ENCODE results near the gene IRF2BPL. TPM values are rescaled to one million over a fixed set of nuclear protein-coding genes. Genes with fewer than 3 reads are reported as not detected.

Gene IRF2BPL
- total RNA-seq, 1 experiment from 2014 or later, result 56.7 TPM

DNA sequence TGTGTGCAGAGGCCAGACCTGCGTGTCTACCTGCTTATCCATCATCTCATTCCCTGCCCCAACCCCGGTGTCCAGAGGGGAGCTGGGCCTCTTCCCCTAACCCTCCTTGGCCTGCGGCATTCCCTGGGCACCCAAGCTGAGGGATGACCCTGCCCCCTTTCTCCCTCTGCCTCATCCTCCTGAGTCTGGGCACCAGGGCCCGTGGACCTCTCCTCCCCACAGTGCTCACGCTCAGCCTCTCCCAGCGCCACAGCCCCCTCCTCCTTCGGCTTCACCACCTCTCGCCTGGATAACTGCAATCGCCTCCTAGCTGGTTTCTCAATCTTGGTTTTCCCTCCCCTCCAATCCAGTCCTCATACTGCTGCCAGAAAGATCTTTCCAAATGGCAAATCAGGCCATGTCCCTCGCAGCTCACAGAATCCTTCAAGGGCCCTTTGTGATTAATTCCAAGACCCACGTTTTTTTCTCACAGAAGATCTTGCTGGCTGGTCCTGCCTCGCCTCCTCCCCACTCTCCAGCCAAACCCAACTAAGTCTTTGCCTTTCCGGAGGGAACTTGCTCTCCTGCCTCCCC, 16.2 kb downstream of the IRF2BPL start:
- no peak for DNase-seq (ENCODE audit: low read depth)

GRCh38 chr14:77011245-77011644, 17.3 kb downstream of the IRF2BPL start:
- DNase-seq (ENCODE audit: low read depth), result no peak

DNA sequence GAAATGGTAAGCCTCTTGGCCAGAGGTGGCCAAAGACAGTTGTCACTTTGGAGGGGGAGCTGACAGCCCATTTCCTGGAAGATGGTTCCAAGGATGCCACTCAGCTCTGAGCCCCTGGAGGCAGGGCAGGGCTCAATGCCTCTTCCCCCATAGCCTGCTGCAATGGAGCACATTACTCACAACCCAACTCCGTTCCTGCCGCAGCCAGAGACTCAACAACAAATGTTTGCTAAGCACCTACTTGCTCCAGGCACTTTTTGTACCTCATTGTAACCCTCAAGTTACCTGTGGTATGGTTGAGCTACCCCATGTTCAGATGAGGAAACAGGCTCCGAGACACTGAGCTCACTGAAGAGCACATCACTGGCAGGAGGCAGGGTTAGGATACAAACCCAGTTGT, 19.5 kb downstream of the IRF2BPL start:
- no peak for DNase-seq (ENCODE audit: low read depth)

DNA sequence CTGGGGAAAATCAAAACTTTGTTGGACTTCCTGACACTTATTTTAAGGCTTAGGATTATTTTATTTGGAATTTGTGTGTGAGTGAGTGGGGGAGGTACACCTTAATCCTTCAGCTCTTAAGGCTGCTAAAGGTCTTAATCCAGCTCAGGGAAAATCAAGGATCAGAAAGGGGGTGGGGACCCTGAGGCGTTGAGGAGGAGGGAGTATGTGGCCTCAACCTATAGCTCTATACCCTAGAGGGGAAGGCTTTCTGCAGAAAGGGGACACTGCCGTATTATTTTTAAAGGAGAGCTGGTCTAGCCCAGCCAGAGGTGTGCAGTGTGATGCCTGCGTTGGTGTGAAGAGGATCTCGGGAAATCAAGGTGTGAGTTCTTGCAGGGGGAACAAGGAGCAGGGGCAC, 20.0 kb downstream of the IRF2BPL start:
- DNase-seq (ENCODE audit: low read depth), result no peak

GRCh38 chr14:77007975-77008421, 20.5 kb downstream of the IRF2BPL start:
- no peak for DNase-seq (ENCODE audit: low read depth)

GRCh38 chr14:77007183-77007974, 21.1 kb downstream of the IRF2BPL start:
- DNase-seq (ENCODE audit: low read depth), result no peak

- no peak for DNase-seq (ENCODE audit: low read depth)
These were observed 22.4 kb downstream of the IRF2BPL start for GRCh38 chr14:77006132-77006531.

- no peak for DNase-seq (ENCODE audit: low read depth)
These were observed 22.9 kb downstream of the IRF2BPL start for GRCh38 chr14:77005559-77005958.

DNA sequence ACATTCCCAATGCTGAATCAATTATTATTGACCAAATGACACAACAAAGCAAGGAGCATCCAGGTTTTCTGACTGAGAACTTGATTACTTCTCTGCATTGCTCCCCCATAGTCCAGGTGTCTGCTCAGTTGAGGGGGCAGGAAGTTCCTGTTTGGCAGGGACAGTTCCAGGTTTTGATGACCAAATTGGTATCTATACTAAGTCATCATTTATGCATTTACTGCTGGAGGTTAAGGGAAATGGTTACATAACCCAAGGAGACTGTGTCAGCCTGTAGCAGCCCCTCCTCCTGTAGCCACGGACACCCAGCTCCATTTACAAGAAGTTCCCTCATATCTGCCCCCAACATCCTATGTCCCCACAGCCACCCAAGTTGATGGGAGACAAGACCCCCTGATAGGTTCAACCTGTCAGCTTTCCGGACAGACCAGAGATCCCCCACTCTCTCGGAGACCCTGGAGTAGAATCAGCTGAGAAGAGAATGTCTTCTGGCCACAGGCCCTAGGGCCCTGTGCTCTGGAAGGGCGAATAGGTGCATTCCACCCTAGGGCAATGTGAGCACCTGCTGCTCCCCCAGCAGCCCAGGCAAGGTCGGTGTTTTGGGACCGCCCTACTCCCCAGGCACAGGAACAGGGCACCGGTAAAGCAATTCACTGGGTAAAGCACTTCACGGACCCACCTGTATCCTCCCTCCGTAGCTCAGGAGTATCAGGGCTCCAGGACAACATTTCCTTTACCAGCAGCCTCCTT, 23.6 kb downstream of the IRF2BPL start:
- DNase-seq (ENCODE audit: low read depth), result no peak

DNA sequence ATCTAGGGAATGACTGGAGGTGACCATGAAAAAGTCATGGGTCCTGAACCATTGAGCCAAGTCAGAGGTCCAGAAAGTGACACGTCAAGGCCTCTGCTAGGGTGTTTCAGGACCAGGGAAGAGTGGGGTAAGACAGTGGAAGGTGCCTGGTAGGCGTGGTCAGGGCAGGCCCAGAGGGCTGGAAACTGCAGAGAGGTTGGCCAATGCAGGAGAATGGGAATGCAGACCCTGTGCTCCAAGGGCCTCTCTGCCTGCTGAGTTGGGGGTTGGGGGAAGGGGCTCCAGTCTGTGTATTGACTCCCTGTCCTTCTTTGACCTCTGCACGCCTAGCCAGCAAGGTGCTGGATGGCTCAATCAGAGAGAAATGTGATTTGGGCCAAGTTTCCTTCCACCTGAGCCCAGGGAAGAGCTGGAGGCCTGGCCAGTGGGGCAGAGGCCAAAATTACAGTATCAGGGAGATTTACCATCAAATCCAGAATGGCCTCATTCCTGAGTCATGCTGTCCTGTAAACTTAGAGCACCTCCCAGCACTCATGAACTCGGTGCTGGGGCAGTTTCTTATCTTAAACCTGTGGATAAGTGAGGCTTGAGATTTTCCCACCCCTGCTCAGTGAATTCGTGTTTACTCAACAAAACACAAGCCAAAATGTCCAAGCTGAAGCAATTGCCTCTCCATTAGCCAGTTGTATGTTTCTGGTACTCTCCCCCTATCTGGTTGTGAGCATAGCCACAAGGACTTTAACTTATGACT, 24.4 kb downstream of the IRF2BPL start:
- DNase-seq (ENCODE audit: low read depth), result no peak

DNA sequence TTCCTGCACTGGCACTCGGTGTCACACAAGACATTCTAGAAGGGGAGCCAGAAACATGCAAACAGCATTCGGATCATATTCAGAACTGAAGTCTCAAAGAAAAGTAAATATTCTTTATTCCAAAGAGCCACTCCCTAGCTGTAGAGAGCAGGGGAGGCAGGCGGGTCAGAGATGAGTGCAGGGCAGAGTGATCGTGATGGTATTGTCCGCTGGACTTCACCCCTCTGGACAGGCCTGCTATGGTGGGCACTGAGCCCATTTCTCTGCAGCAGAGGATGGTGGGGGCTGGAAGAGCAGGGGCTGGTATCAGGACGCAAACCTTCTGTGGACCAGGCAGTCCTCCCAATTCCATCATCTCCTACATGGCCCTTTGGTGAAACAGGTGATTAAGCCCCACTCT, 25.6 kb downstream of the IRF2BPL start:
- no peak for DNase-seq (ENCODE audit: low read depth)

GRCh38 chr14:77002335-77002734, 26.2 kb downstream of the IRF2BPL start:
- DNase-seq (ENCODE audit: low read depth), result no peak

DNA sequence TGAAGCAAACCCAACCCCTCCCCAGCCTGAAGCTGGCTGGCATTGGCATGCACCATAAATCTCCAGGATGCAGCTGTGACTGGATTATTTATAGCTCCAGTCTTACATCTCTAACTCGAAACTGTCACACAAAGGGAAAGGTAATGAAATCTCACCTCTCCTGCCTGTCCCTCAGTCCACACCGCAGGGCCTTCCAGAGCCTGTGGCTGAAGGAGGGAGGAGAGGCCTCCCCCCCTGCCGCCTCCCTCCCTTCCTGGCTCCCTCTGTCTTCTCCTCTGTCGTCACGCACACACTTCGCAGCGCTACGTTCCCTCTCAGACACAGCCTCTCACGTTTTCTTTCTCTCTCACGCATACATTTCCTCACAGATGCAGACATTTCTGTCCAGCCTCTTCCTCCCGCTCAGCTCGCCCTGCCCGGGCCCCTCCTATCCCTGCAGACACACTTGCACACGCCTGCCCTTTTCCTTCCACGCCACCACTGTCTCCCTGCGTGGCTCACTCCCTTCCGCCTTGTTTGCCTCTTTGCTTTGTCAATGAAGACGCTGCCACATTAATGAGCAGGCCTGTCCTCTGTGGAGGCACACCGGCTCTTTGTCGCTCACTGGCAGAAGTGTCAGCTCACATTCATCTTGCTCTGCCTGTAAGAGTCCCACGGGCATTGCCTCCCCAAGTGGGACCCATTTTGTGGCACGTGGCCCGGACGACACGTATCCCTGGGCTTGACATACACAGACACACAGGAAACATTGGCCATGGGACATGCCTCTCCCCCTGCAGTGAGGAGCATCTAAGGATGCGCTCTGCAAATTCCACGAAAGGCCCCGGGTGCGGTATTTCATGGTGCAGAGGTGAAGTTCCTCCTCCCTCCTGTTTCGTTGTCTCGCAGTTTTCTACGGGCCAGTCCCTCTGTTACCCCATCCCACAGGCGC, 27.9 kb downstream of the IRF2BPL start:
- DNase-seq (ENCODE audit: low read depth), result peak; percentile 46

DNA sequence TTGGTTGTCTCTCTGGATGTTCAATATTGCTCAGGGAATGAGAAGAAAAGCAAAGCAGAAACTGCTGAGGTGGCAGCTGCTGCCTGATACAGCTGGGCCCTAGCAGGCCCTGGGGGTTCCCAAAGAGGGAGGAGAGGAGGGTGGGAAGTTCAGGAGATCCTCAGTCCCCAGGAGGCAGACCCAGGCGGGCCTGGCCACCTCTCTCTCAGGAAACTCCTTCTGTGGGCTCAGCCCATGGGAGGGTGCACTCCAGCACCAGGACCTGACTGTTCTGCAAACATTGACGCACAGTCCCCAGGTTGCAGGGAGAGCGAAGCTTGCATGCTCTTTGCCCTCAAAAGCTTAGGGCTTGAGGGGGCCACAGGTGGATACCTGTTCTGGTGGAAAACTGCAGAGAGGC, 29.6 kb downstream of the IRF2BPL start:
- DNase-seq (ENCODE audit: low read depth), result no peak

- peak; percentile 43 for DNase-seq (ENCODE audit: low read depth)
These were observed 31.1 kb downstream of the IRF2BPL start for GRCh38 chr14:76997257-76997970.

- DNase-seq (ENCODE audit: low read depth), result no peak
These were observed 31.9 kb downstream of the IRF2BPL start for GRCh38 chr14:76996563-76997146.

DNA sequence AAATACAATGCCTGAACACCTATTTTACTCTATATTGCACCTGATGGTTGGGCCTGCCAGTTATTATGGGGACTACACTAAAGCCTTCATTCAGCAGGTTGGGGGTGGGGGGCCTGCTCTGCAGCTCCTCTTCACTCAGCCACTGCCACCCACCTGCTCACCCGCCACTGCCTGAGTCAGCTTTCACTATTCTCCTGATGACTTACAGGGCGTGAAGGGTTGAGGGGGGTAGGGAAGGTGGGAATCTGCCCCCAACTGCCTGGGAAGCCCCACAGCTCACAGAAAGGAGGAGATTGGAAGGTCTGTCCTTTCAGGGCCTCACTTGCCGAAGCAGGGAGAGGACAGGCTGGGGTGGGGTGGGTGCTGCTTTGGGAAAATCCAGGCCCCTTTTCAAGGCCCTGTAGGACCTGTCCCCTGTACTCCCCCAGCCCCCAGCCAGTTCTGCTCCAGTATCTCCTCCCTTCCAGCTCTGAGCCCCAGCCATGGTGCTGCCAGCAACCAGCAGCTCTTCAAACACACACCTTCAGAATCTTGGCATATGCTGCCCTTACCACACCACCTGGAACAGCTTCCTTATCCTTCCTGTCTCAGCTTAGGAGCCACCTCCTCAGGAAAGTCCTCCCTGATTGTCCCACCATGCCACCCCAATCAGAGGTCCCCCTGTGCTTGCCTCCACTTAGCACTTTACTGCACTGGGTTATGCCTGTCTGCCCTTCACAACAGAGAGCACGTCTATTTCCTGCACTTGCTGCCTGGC, 33.1 kb downstream of the IRF2BPL start:
- DNase-seq (ENCODE audit: low read depth), result no peak

GRCh38 chr14:76993752-76994151, 34.8 kb downstream of the IRF2BPL start:
- no peak for DNase-seq (ENCODE audit: low read depth)

DNA sequence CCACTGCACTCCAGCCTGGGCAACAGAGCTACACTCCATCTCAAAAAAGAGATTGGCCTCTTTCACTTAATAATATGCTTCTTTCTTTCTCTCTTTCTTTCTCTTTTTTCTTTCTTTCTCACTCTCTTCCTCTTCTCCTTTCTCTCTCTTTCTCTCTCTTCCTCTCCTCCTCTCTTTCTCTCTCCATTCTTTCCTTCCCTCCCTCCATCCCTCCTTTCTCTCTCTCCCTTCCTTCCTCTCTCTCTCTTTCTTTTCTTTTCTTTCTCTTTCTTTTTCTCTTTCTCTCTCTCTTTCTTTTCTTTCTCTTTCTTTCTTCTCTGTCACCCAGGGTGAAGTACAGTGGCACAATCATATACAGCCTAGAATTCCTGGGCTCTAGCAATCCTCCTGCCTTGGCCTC, 38.4 kb downstream of the IRF2BPL start:
- no peak for DNase-seq (ENCODE audit: low read depth)

All from LHCN-M2 (cell line).